A673 (cell line): ENCODE results near the gene ATE1. TPM values are rescaled to one million over a fixed set of nuclear protein-coding genes. Genes with fewer than 3 reads are reported as not detected.

ENCODE experiments used
- BruUV-seq: library from RNA; stranded (reverse); fragments of 400-500 nt; replicated peaks from 2 replicates; lab custom pipeline; 2021; lab: Mats Ljungman, UMichigan
- CTCF ChIA-PET: fragments of 300-600 bp; sonication (Branson Sonifier 250); formaldehyde crosslinking; loops from one replicate; lab custom pipeline; 2022; ENCODE audit warnings: antibody characterized with exemption; lab: Charles Lee
- POLR2A ChIA-PET: fragments of 300-600 bp; sonication (Branson Sonifier 250); formaldehyde crosslinking; loops from one replicate; lab custom pipeline; 2022; ENCODE audit warnings: antibody characterized with exemption; ENCODE audit not compliant: low non-redundant PET; lab: Charles Lee
- DNase-seq: peaks from one replicate; pipeline ENCODE4 v3.0.0-alpha.2; 2015; ENCODE audit warnings: low spot score
- H3K27ac ChIP-seq: fragments of 200-600 bp; sonication (generic); 2 replicates; pipeline ENCODE4 v1.5.1; 2016; ENCODE audit warnings: mixed run types, low read depth, mild to moderate bottlenecking, mixed read lengths, antibody characterized with exemption, low read length; ENCODE audit not compliant: poor library complexity, severe bottlenecking
- H3K27me3 ChIP-seq: fragments of 200-600 bp; sonication (generic); replicated peaks from 2 replicates; pipeline ENCODE4 v1.6.1; 2017; ENCODE audit warnings: mixed run types, low read depth, mild to moderate bottlenecking, mixed read lengths, antibody characterized with exemption, low read length; ENCODE audit not compliant: insufficient read depth, poor library complexity
- H3K36me3 ChIP-seq: fragments of 200-600 bp; sonication (generic); 2 replicates; pipeline ENCODE4 v1.6.1; 2016; ENCODE audit warnings: mixed run types, mild to moderate bottlenecking, mixed read lengths, antibody characterized with exemption, low read length; ENCODE audit not compliant: insufficient read depth, poor library complexity, severe bottlenecking
- H3K4me1 ChIP-seq: fragments of 200-600 bp; sonication (generic); 2 replicates; pipeline ENCODE4 v1.6.1; 2017; ENCODE audit warnings: mixed run types, mild to moderate bottlenecking, mixed read lengths, antibody characterized with exemption, low read length; ENCODE audit not compliant: insufficient read depth, poor library complexity, severe bottlenecking
- H3K4me3 ChIP-seq: fragments of 200-600 bp; sonication (generic); 2 replicates; pipeline ENCODE4 v1.5.1; 2016; ENCODE audit warnings: low read depth, mixed run types, mild to moderate bottlenecking, mixed read lengths, low read length; ENCODE audit not compliant: poor library complexity, severe bottlenecking
- H3K9me3 ChIP-seq: fragments of 200-600 bp; sonication (generic); 2 replicates; pipeline ENCODE4 v1.6.1; 2016; ENCODE audit warnings: mixed run types, low read depth, mild to moderate bottlenecking, mixed read lengths, antibody characterized with exemption, low read length; ENCODE audit not compliant: poor library complexity, severe bottlenecking
- EZH2 ChIP-seq: fragments of 200-600 bp; sonication (generic); IDR thresholded peaks from 2 replicates; pipeline ENCODE4 v1.6.1; 2017; ENCODE audit warnings: borderline replicate concordance, low read depth, mild to moderate bottlenecking, mixed read lengths, antibody characterized with exemption, low read length; ENCODE audit not compliant: poor library complexity, severe bottlenecking
- intact Hi-C: fragments of 100-400 bp; cut with micrococcal nuclease; formaldehyde crosslinking; loops from one replicate; pipeline ENCODE4 v1.10.0; 2022; ENCODE audit not compliant: unreplicated experiment
- total RNA-seq: library from RNA; stranded (reverse); gene quantifications from 2 replicates; pipeline ENCODE4 v1.2.3, GENCODE V29; 2021
- TF ChIP-seq, protein P1 (sequence below): fragments of 300-800, 200-600 bp; sonication (generic); conservative IDR thresholded peaks from 2 replicates; pipeline ENCODE4 v1.5.1; 2017; ENCODE audit warnings: low read depth, mild to moderate bottlenecking, antibody characterized with exemption, low read length, moderate library complexity, mixed read lengths

ATE1 gene
- total RNA-seq, 1 experiment from 2014 or later: 27.0 TPM

DNA sequence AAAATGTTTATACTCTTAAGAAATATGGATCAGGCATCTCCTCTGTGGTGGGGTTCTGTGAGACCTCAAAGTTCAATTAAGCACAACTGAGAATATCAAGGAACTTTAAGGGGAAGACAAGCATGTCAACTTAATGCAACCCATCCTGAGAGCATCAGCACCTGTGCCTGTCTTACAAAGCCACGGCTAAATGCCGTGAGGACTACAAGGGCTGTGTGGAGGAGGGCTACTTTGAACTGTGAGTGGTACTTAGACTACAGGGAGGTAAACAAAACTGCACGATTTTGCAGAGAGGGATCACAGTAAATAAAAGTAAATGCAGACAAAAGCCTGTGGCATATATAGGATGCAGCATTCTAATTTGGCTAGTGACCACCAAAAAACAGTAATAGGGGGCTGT, 139.1 kb downstream of the ATE1 start:
- Histone ChIP-seq H3K4me1 (no peaks in the 10 kb centered on the region), H3K9me3 (no peaks in the 10 kb centered on the region), H3K27me3 (no peaks in the 10 kb centered on the region), H3K36me3 (no peaks in the 10 kb centered on the region), H3K4me3 (no peak overlapping the region), H3K27ac (no peak overlapping the region)
- intact Hi-C loops: no loop called here
- DNase-seq: no peak
- CTCF ChIA-PET: interaction anchor here (0.6 kb wide), 1 partner anchor 10 kb away, joined by 6 read pairs; no protein-coding TSS in a partner anchor
- TF ChIP-seq, protein P1, sequence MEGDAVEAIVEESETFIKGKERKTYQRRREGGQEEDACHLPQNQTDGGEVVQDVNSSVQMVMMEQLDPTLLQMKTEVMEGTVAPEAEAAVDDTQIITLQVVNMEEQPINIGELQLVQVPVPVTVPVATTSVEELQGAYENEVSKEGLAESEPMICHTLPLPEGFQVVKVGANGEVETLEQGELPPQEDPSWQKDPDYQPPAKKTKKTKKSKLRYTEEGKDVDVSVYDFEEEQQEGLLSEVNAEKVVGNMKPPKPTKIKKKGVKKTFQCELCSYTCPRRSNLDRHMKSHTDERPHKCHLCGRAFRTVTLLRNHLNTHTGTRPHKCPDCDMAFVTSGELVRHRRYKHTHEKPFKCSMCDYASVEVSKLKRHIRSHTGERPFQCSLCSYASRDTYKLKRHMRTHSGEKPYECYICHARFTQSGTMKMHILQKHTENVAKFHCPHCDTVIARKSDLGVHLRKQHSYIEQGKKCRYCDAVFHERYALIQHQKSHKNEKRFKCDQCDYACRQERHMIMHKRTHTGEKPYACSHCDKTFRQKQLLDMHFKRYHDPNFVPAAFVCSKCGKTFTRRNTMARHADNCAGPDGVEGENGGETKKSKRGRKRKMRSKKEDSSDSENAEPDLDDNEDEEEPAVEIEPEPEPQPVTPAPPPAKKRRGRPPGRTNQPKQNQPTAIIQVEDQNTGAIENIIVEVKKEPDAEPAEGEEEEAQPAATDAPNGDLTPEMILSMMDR: no peak
- TF ChIP-seq EZH2: no peak
- no TSS peak for BruUV-seq
- POLR2A ChIA-PET: no interaction called here

DNA sequence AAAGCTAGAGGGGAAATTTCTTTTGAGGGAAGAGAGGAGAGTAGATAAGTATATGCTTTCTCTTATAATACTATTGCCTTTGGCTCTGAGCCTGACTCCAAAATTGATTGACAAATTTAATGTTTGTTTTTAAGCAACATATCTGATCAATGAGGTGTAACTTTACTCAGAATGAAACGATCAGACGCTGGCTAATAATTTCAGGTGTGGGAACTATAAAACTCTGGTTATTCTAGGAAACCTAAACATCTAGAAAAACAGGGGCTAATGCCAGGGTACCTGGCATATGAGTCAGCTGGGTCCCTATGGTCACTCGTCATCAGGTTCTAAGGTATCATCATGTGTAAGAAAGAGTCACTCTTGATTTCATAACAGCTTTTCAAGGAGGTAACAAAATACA, 139.7 kb downstream of the ATE1 start:
- H3K36me3 ChIP-seq: no peaks in the 10 kb centered on the region
- no peak overlapping the region for H3K4me3 ChIP-seq
- no peak overlapping the region for H3K27ac ChIP-seq
- H3K27me3 ChIP-seq: no peaks in the 10 kb centered on the region
- POLR2A ChIA-PET: no interaction called here
- intact Hi-C loops: no loop called here
- no peaks in the 10 kb centered on the region for H3K4me1 ChIP-seq
- no TSS peak for BruUV-seq
- CTCF ChIA-PET: no interaction called here
- TF ChIP-seq, protein P1: no peak
- no peak for TF ChIP-seq EZH2
- no peaks in the 10 kb centered on the region for H3K9me3 ChIP-seq
- DNase-seq: no peak

GRCh38 chr10:121787169-121787568, 140.7 kb downstream of the ATE1 start:
- ChIA-PET CTCF (interaction anchor here (0.7 kb wide), 1 partner anchor 113 kb away, joined by 3 read pairs; no protein-coding TSS in a partner anchor), POLR2A (no interaction called here)
- H3K4me1 ChIP-seq: no peaks in the 10 kb centered on the region
- H3K4me3 ChIP-seq: no peak overlapping the region
- no TSS peak for BruUV-seq
- no peak for TF ChIP-seq EZH2
- TF ChIP-seq, protein P1: no peak
- no peak overlapping the region for H3K27ac ChIP-seq
- H3K27me3 ChIP-seq: no peaks in the 10 kb centered on the region
- DNase-seq: no peak
- no peaks in the 10 kb centered on the region for H3K9me3 ChIP-seq
- intact Hi-C loops: no loop called here
- H3K36me3 ChIP-seq: no peaks in the 10 kb centered on the region
